ENCODE measurements around the gene ABCD3.
"Not testable (repeated sequence)": the region's sequence is repeated elsewhere in the genome, so short reads cannot be mapped to it uniquely, and the experiment has no call there.

Gene ABCD3

GRCh38 chr1:94411237-94411636, 7.0 kb upstream of the ABCD3 start:
- DNase-seq (ENCODE audit: low spot score) = no peak

DNA sequence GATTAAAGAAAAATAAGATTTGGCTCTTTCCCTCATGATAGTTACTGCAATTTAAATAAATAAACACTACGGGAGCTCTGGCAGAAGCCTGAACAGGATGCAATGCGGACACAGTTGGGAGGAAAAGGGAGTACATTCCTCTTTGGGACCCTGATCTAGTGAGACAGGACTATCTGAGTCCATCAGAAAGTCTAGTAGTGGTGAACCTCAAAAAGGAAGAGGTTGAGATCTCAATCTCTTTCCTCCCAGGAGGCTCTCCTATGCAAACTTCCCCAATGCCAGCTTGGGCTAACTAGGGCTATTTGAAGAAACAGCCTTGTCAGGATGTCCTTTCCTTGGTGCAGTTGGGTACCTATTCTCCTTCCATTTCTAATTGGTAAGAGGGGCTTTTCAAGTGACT, 4.9 kb upstream of the ABCD3 start:
- FAIRE-seq = no peak

More at GRCh38 chr1:94411237-94411636, 7.0 kb upstream of the ABCD3 start:
- no peak for FAIRE-seq

GRCh38 chr1:94416901-94417727, 1.1 kb upstream of the ABCD3 start:
- DNase-seq (ENCODE audit: low spot score) = peak; percentile 35
- no peak for FAIRE-seq

More for the DNA sequence above, 4.9 kb upstream of the ABCD3 start:
- no peak for DNase-seq (ENCODE audit: low spot score)

DNA sequence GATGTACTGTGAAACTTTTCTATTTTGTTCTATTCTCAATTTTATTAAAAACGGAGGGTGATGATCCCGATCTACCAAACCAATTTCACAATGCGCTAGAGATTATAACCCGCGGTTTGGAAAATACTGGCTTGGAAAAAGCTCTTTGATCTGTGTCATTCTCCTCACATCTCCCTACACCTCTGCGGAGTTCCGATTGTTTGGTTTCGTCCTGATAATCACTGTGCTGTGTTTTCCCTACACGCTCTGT, 536 bp upstream of the ABCD3 start:
- FAIRE-seq = no peak

DNA sequence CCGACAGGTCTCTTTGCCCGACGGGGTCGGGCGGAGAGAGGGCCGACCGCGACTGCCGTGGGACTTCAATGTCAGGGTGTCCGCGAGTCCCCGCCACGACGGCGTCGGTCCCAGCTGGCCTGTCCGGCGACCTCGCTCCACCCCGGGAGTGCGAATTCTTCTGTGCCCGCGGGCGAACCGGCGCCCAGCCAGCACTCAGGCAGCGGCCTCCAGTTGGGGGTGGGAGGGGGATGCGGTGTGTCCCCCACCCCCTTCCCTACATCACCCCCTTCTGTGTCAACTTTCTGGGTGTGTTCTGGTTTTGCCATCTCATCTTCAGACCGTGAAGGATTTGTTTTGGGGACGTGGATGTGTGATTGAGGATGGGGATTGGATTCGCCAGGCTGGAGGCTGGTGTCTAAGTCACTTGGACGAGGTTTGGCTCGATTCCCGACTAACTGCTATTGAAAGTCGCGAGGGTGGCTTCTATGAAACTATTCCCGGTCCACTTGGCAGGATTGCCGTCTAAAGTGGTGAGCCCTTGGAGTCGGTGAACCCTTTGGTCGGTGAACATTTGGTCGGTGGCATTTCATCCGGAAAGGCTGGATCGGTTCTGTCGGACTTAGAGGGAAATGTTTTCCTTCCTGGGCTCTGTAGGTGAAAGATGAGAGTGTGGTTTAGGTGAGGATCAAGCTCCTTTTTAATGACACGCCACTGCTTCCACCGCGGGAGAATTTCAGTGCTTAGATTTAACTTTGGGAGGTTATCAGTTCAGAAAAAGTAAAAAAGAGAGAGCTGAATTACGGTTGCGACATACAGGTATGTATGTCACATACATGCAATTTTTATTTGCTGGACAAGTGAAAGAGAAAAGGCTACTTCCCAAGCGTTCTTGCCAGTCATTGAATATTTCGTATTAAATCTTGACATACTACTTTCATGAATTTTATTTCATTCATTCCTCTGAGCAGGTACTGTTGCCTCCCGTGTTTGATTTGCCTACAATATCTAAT, 771 bp downstream of the ABCD3 start:
- DNase-seq (ENCODE audit: low spot score) (peak; percentile 51), FAIRE-seq (peak; percentile 27)

More for the DNA sequence above, 536 bp upstream of the ABCD3 start:
- DNase-seq (ENCODE audit: low spot score) = no peak

- DNase-seq (ENCODE audit: low spot score) (no peak), FAIRE-seq (no peak)
Observed at GRCh38 chr1:94422115-94422820, 4.1 kb downstream of the ABCD3 start.

- DNase-seq (ENCODE audit: low spot score) (no peak), FAIRE-seq (no peak)
Observed at GRCh38 chr1:94425821-94426484, 7.8 kb downstream of the ABCD3 start.

DNA sequence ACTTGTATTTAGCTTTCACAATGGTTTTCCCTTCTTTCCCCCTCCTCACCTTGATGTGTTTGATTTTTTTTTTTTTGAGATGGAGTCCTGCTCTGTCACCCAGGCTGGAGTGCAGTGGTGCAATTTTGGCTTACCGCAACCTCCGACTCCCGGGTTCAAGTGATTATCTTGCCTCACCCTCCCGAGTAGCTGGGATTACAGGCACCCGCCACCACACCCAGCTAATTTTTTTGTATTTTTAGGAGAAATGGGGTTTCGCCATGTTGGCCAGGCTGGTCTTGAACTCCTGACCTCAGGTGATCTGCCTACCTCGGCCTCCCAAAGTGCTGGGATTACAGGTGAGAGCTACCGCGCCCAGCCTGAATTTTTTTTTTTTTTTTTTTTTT, 8.3 kb downstream of the ABCD3 start:
- FAIRE-seq; DNase-seq (ENCODE audit: low spot score): not testable (repeated sequence)

DNA sequence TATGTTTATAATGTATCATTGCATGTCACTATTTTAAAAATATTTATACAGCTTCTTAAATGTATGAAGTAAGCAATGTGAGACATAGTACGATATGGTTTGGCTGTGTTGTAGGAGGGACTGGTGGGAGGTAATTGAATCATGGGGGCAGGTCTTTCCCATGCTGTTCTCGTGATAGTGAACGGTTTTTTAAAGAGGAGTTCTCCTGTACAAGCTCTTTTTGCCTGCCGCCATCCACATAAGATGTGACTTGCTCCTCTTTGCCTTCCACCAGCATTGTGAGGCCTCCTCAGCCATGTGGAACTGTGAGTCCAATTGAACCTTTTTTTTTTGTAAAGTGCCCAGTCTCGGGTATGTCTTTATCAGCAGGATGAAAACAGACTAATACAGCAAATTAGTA, 10.3 kb downstream of the ABCD3 start:
- FAIRE-seq (no peak), DNase-seq (ENCODE audit: low spot score) (no peak)

- FAIRE-seq; DNase-seq (ENCODE audit: low spot score): not testable (repeated sequence)
Observed at GRCh38 chr1:94428927-94429528, 10.8 kb downstream of the ABCD3 start.

- DNase-seq (ENCODE audit: low spot score); FAIRE-seq: not testable (repeated sequence)
Observed at GRCh38 chr1:94430066-94430465, 11.9 kb downstream of the ABCD3 start.

DNA sequence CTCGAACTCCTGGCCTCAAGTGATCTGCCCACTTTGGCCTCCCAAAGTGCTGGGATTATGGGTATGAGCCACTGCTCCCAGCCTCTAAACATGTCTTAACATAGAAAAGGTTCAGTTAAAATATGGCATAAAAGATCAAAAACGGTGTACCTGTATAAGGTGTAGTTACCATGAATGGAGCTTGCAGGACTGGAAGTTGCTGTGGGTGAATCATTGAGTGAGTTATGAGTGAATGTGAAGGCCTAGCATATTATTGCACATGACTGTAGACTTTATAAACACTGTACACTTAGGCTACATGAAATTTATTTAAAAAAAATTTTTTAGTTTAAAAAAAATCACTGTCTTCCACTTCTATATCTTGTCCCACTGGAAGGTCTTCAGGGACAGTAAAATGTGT, 15.7 kb downstream of the ABCD3 start:
- FAIRE-seq = no peak
- no peak for DNase-seq (ENCODE audit: low spot score)

- no peak for FAIRE-seq
- no peak for DNase-seq (ENCODE audit: low spot score)
Observed at GRCh38 chr1:94434365-94435045, 16.3 kb downstream of the ABCD3 start.

GRCh38 chr1:94438692-94439276, 20.6 kb downstream of the ABCD3 start:
- DNase-seq (ENCODE audit: low spot score) (no peak), FAIRE-seq (no peak)

GRCh38 chr1:94440088-94440487, 21.9 kb downstream of the ABCD3 start:
- DNase-seq (ENCODE audit: low spot score) = no peak
- FAIRE-seq = no peak

GRCh38 chr1:94443067-94443466, 24.9 kb downstream of the ABCD3 start:
- DNase-seq (ENCODE audit: low spot score); FAIRE-seq: not testable (repeated sequence)

GRCh38 chr1:94444819-94445218, 26.6 kb downstream of the ABCD3 start:
- not testable (repeated sequence) for DNase-seq (ENCODE audit: low spot score)

DNA sequence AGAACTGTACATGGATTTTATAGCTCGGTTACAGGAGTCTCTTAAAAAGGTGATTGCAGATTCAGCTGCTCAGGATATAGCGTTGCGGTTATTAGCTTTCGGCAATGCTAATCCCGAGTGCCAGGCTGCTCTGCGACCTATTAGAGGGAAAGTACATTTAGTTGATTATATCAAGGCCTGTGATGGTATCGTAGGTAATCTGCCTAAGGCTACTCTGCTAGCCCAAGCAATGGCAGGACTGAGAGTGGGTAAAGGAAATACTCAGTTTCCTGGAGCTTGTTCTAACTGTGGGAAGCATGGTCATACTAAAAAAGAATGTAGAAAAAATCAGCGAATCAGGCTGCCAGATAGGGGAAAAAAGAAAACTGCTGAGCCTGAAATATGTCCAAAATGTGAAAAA, 27.5 kb downstream of the ABCD3 start:
- FAIRE-seq; DNase-seq (ENCODE audit: low spot score): not testable (repeated sequence)

More at GRCh38 chr1:94444819-94445218, 26.6 kb downstream of the ABCD3 start:
- not testable (repeated sequence) for FAIRE-seq

- FAIRE-seq; DNase-seq (ENCODE audit: low spot score): not testable (repeated sequence)
Observed at GRCh38 chr1:94446177-94446576, 28.0 kb downstream of the ABCD3 start.

All from urothelium cell line (cell line).